RWPE1 (cell line): Measurements from ENCODE around the gene GAB4.

ENCODE experiments used
- CTCF ChIA-PET: fragments of 350-600 bp; sonication (Branson Sonifier 250); formaldehyde crosslinking; extraction: SDS; loops from one replicate; lab custom pipeline; 2021; lab: Yijun Ruan, JAX
- POLR2A ChIA-PET: fragments of 400-600 bp; formaldehyde crosslinking; extraction: SDS; loops from one replicate; lab custom pipeline; 2020; ENCODE audit warnings: antibody characterized with exemption; ENCODE audit not compliant: low non-redundant PET; lab: Yijun Ruan, JAX
- DNase-seq: peaks from one replicate; pipeline ENCODE4 v3.0.0; 2012; ENCODE audit warnings: low spot score
- H3K27ac ChIP-seq: fragments of 450-650 bp; 2 replicates; pipeline ENCODE4 v1.5.1; 2017
- TF ChIP-seq, protein P1 (sequence below): fragments of 450-650 bp; conservative IDR thresholded peaks from 2 replicates; pipeline ENCODE4 v1.5.1; 2017; ENCODE audit warnings: low read depth, mild to moderate bottlenecking

GAB4 gene, protein sequence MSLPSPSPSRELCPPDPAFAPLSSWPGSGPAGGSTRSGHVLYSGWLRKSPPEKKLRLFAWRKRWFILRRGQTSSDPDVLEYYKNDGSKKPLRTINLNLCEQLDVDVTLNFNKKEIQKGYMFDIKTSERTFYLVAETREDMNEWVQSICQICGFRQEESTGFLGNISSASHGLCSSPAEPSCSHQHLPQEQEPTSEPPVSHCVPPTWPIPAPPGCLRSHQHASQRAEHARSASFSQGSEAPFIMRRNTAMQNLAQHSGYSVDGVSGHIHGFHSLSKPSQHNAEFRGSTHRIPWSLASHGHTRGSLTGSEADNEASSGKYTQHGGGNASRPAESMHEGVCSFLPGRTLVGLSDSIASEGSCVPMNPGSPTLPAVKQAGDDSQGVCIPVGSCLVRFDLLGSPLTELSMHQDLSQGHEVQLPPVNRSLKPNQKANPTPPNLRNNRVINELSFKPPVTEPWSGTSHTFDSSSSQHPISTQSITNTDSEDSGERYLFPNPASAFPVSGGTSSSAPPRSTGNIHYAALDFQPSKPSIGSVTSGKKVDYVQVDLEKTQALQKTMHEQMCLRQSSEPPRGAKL

DNA sequence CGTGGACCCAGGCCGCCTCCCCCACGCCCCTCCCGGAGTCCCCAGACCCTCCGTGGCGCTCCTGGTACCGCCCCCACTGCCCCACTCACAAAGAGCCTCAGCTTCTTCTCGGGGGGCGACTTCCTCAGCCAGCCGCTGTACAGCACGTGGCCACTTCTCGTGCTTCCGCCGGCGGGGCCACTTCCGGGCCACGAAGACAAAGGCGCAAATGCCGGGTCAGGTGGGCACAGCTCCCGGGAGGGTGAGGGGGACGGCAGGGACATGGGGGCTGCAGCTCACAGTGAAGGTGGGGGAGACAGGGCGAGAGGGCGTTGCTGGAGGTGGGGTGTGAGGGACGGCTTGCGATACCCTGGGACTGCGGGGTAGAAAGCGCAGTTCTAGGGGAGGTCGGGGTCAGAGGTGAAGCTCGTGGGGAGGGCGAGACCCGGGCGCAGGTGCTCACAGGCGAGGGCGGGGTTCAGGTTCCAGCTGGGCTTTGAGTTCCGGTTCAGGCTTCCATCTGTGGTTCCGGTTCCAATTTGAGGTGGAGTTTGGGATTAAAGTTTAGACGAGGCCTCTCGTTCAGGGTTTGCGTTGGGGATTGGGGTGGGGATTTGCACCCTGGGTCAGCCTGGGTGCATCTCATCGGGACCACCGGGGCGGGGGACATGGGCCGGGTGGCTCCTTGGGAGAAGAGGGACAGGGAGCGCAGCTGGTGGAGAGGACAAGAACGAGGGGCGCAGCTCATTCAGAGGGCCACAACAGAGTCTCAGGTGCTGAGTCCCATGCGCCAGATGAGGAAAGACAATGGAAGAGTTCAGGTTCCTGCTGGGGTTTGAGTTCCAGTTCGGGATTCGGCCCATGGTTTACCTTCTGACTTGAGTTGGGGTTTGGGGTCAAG lies at the start of gene GAB4:
Gene GAB4 (minus strand): TSS at position 371 of the 880 bp plus-strand sequence. CDS start 108 bp downstream, at position 263.
- no peak within 1 kb of the TSS for H3K27ac ChIP-seq
- TF ChIP-seq, protein P1, sequence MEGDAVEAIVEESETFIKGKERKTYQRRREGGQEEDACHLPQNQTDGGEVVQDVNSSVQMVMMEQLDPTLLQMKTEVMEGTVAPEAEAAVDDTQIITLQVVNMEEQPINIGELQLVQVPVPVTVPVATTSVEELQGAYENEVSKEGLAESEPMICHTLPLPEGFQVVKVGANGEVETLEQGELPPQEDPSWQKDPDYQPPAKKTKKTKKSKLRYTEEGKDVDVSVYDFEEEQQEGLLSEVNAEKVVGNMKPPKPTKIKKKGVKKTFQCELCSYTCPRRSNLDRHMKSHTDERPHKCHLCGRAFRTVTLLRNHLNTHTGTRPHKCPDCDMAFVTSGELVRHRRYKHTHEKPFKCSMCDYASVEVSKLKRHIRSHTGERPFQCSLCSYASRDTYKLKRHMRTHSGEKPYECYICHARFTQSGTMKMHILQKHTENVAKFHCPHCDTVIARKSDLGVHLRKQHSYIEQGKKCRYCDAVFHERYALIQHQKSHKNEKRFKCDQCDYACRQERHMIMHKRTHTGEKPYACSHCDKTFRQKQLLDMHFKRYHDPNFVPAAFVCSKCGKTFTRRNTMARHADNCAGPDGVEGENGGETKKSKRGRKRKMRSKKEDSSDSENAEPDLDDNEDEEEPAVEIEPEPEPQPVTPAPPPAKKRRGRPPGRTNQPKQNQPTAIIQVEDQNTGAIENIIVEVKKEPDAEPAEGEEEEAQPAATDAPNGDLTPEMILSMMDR, result no peak
- ChIA-PET POLR2A (no interaction called here), CTCF (no interaction called here)
- DNase-seq, result no peak

GRCh38 chr22:17056807-17057206 lies 48.8 kb upstream of the GAB4 start:
- no peak overlapping the region for H3K27ac ChIP-seq
- ChIA-PET CTCF (interaction anchor here (0.6 kb wide), 1 partner anchor 128 kb away, joined by 6 read pairs; no protein-coding TSS in a partner anchor), POLR2A (no interaction called here)
- TF ChIP-seq, protein P1, result no peak
- no peak for DNase-seq

DNA sequence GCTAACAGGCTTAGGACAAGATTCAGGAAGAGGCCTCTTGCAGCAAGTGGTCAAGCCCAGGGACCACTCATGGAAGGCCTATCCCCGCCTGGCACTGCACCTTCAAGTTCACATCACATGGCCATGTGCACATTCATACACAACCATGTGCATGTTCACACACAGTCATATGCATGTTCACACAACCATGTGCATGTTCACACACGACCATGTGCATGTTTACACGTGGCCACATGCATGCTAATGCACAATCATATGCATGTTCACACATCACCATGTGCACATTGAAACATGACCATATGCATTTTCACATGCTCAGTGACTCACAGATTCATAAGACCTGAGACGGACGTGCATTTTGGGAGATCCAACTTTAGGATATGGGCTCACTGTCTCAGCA lies 48.0 kb upstream of the GAB4 start:
- ChIA-PET POLR2A (no interaction called here), CTCF (no interaction called here)
- no peak for DNase-seq
- TF ChIP-seq, protein P1, result no peak
- H3K27ac ChIP-seq, result no peak overlapping the region

DNA sequence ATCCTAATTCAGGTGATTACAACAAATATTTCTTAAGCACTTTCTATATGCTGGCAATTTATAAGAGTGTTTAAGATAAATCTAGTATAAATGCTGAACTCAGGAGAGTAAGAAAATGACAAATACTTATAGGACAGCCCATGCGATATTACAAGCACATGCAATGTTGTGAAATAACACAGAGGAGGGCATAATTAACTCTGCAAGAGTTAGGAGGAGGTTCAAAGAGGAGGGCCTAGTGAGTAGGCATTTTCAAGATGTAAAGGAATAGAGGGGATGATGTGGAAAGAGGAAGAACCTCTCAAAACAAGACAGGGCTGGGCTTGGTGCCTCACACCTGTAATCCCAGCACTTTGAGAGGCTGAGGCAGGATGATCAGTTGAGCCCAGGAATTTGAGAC lies 39.6 kb upstream of the GAB4 start:
- DNase-seq, result no peak
- ChIA-PET CTCF (no interaction called here), POLR2A (no interaction called here)
- TF ChIP-seq, protein P1, result no peak
- H3K27ac ChIP-seq, result no peak overlapping the region

DNA sequence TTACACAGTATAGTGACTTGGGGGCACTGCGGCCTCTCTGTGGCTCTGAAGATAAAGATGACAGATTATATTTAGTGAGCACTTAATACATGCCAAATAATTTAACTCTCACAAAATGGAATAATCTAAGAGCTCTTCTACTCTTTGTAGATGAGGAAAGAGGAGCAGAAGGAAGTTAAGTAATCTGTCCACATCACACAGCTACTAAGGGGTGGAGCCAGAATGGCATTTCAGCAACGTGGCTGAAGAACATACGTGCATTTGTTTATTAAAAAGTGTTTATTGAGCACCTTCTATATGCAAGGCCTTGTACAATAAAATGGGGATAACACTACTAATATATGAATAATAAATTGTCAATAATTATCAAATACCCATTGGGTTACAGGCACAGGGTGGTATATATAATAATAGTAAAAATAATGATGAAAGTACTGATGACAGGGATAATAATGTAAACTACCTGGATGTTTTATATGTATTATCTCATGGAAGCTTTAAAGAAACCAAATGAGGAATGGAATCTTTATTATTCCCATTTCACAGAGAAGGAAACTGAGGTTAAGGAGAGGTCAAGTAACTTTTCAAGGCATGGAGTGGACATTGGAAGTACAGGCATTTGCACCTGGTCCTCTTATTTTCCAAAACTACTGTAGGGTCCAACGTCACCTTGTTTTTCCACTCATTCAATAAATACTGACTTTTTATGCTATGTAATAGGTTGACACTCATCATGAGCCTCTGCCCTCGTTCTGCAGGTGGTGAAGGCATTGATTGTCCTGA lies 38.7 kb upstream of the GAB4 start:
- no peak for DNase-seq
- POLR2A ChIA-PET, result no interaction called here
- no peak overlapping the region for H3K27ac ChIP-seq
- TF ChIP-seq, protein P1, result no peak
- CTCF ChIA-PET, result no interaction called here
